Adrenal gland (tissue), 5 donors: ENCODE results near the gene WASL.

Source experiments
- CTCF ChIP-seq, 6 experiments: fragments of 450-650 bp in 4 of 6; fragments of 200-600 bp in 2 of 6; sonication (generic) in 1 of 6; IDR thresholded peaks; 1 replicate in 5 of 6; 2 replicates in 1 of 6; pipeline versions ENCODE4 v1.5.1 to v1.8.0; 2016 to 2021; ENCODE audit warnings: antibody characterized with exemption in 6 of 6, mild to moderate bottlenecking in 2 of 6, moderate library complexity in 1 of 6
- POLR2A ChIP-seq, 2 donors: fragments of 450-650 bp; IDR thresholded peaks; one replicate each; pipeline ENCODE4 v1.6.1; 2017; ENCODE audit warnings: antibody characterized with exemption in 2 of 2, mild to moderate bottlenecking in 2 of 2, moderate library complexity in 1 of 2
- donor health status: DM: no; HTN: no; CAD: no.

- TF ChIP-seq CTCF (IDR thresholded peaks at IDR 0.05) (no peak), POLR2A (IDR thresholded peaks at IDR 0.05) (no peak)
These were observed 6.5 kb upstream of the WASL start for GRCh38 chr7:123755338-123755737.
